Prostate gland (tissue), 2 donors: Measurements from ENCODE around the gene SLIT3. TPM values are rescaled to one million over a fixed set of nuclear protein-coding genes. Genes with fewer than 3 reads are reported as not detected.

Experiments
- DNase-seq: peaks from one replicate; pipeline ENCODE4 v3.0.0-alpha.2; 2019; ENCODE audit warnings: low spot score
- H3K27ac ChIP-seq, 2 donors: fragments of 200-600 bp; sonication (generic); 2 replicates each; pipeline ENCODE4 v1.5.1; 2017 to 2019
- H3K27me3 ChIP-seq: fragments of 200-600 bp; sonication (generic); replicated peaks from 2 replicates; pipeline ENCODE4 v1.5.1; 2019; ENCODE audit not compliant: insufficient read depth
- H3K36me3 ChIP-seq, 2 donors: fragments of 200-600 bp; sonication (generic); 1 replicate in 1 of 2; 2 replicates in 1 of 2; pipeline versions ENCODE4 v1.5.1 to v1.8.1; 2017 to 2019
- H3K4me1 ChIP-seq: fragments of 200-600 bp; sonication (generic); replicated peaks from 2 replicates; pipeline ENCODE4 v1.5.1; 2019
- H3K4me3 ChIP-seq, 2 donors: fragments of 200-600 bp; sonication (generic); 2 replicates each; pipeline ENCODE4 v1.5.1; 2017 to 2019
- H3K9me3 ChIP-seq: fragments of 200-600 bp; sonication (generic); 2 replicates; pipeline ENCODE4 v1.5.1; 2017
- POLR2A ChIP-seq: fragments of 450-650 bp; IDR thresholded peaks from one replicate; pipeline ENCODE4 v1.6.1; 2016; ENCODE audit warnings: antibody characterized with exemption, mild to moderate bottlenecking
- POLR2AphosphoS5 ChIP-seq: sonication (generic); formaldehyde crosslinking; IDR thresholded peaks from one replicate; pipeline ENCODE4 v1.6.1; 2017; ENCODE audit warnings: antibody characterized with exemption
- WGBS: methylation state at CpG from one replicate; pipeline ENCODE4 v1.1.5; 2018; 5-methylcytosine and 5-hydroxymethylcytosine counted together
- intact Hi-C: fragments of 100-400 bp; cut with DNase I; formaldehyde crosslinking; loops from one replicate; pipeline ENCODE4 v1.14.2; 2022
- total RNA-seq, 2 donors: library from RNA; depleted of rRNA; stranded (reverse); fragments of >200 nt; gene quantifications; one replicate each; pipeline ENCODE4 v1.1.0, GENCODE V29; 2016
- TF ChIP-seq, protein P1 (sequence below), 4 experiments: fragments of 200-600 bp in 2 of 4; fragments of 450-650 bp in 2 of 4; sonication (generic) in 2 of 4; IDR thresholded peaks; 1 replicate in 3 of 4; 2 replicates in 1 of 4; pipeline ENCODE4 v1.5.1; 2016 to 2019; ENCODE audit warnings: antibody characterized with exemption in 4 of 4, mild to moderate bottlenecking in 2 of 4, moderate library complexity in 2 of 4

The SLIT3 gene
- total RNA-seq, 2 donors from 2014 or later = 8.3 TPM

DNA sequence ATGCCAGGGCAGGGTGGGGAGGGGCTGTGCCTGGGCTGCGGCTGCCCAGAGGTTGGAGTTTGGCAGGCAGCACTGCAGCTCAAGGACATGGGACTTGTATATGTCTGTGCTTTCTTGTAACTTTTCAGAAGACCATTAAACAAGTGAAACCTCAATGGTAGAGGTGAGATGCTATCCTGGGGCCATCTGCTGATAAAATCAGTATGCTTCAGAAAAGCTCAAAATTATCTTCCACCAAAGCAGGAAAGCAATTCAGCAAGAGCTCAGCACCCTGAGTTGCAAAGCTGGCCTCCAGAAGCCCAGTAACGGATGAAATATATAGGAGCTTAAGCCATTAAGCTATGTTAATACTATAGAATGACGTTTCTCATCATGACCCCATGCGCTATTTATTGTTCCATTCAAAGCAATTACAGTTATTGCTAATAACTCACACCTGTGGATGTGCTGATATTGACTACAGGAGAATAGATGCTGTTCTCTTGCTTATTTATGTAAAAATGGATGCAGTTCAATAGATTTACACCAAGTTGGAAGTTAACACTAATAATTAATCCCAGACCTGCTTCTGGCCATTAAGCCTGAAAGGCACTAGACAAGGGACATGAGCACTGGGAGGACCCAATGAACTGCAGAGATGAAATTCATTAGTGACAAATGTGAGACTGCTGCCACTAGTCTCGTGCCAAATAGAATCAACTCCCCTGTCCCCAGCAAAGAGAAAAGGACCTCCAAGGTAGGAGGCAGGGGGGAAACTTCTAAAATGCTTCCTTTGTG, 405.5 kb downstream of the SLIT3 start:
- Histone ChIP-seq H3K27me3 (no peaks in the 10 kb centered on the region), H3K4me3 (no peak overlapping the region), H3K27ac (no peak overlapping the region), H3K9me3 (no peaks in the 10 kb centered on the region), H3K36me3 (no peaks in the 10 kb centered on the region), H3K4me1 (no peaks in the 10 kb centered on the region)
- 88% methylated on average over 5 of the region's 5 CpGs for WGBS
- intact Hi-C loops = no loop called here
- DNase-seq = no peak
- TF ChIP-seq POLR2A (no peak), POLR2AphosphoS5 (no peak)
- TF ChIP-seq, protein P1, sequence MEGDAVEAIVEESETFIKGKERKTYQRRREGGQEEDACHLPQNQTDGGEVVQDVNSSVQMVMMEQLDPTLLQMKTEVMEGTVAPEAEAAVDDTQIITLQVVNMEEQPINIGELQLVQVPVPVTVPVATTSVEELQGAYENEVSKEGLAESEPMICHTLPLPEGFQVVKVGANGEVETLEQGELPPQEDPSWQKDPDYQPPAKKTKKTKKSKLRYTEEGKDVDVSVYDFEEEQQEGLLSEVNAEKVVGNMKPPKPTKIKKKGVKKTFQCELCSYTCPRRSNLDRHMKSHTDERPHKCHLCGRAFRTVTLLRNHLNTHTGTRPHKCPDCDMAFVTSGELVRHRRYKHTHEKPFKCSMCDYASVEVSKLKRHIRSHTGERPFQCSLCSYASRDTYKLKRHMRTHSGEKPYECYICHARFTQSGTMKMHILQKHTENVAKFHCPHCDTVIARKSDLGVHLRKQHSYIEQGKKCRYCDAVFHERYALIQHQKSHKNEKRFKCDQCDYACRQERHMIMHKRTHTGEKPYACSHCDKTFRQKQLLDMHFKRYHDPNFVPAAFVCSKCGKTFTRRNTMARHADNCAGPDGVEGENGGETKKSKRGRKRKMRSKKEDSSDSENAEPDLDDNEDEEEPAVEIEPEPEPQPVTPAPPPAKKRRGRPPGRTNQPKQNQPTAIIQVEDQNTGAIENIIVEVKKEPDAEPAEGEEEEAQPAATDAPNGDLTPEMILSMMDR (IDR thresholded peaks at IDR 0.05) = no peak

DNA sequence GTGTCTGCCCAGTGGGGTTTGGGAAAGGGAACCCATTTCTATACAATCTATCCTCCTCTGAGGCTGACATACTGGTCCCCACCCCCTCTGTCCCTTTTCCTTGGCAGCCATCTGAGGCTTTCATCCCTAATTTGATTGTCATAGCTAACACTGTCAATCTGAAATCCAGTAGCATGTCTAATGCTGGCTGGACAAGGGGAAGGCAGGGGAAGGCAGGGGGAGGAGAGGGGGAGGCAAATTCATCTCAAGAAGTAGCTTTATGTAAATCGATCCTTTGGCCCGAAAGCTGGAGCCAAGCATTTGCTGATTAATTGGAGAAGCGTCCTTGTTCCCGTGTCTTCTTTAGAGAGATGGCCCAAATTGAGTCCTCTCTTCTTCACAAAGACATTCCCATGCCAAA, 407.7 kb downstream of the SLIT3 start:
- intact Hi-C loops = no loop called here
- Histone ChIP-seq H3K4me3 (no peak overlapping the region), H3K9me3 (no peaks in the 10 kb centered on the region), H3K4me1 (no peaks in the 10 kb centered on the region), H3K36me3 (no peaks in the 10 kb centered on the region), H3K27me3 (no peaks in the 10 kb centered on the region), H3K27ac (no peak overlapping the region)
- no peak for DNase-seq
- no peak for TF ChIP-seq POLR2A
- TF ChIP-seq, protein P1 (IDR thresholded peaks at IDR 0.05) = no peak
- TF ChIP-seq POLR2AphosphoS5 = no peak
- 87% methylated on average over 4 of the region's 4 CpGs for WGBS

DNA sequence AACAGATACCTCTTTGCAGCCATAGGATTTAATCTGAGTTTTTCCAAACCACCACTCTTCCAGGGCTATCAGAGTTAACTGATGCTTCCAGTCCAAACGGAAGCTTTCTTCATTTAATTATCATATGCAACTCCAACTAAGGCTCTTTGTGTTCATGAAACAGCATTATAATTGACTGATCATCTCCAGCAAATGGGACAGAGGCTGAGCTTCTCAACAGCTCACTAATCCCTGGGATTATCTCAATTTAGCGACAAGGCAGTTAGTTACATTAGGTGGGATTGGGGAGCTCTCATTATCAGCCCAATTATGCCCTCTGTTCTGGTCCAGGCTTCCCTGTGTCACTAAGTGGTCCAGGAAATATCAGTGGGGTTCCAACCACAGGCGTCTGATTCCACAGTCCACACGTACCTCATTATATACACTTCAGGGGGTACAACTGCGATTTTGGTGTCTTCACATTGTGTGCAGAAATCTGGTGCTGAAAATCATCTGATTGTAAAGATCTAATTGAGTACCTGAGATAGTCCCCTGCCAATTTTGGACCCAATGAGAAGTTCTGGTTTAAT, 408.2 kb downstream of the SLIT3 start:
- intact Hi-C loops = no loop called here
- H3K27ac ChIP-seq = no peak overlapping the region
- DNase-seq = no peak
- H3K4me3 ChIP-seq = no peak overlapping the region
- no peaks in the 10 kb centered on the region for H3K36me3 ChIP-seq
- no peaks in the 10 kb centered on the region for H3K4me1 ChIP-seq
- WGBS = 89% methylated on average over 5 of the region's 5 CpGs
- H3K27me3 ChIP-seq = no peaks in the 10 kb centered on the region
- TF ChIP-seq POLR2A = no peak
- TF ChIP-seq, protein P1 (IDR thresholded peaks at IDR 0.05) = no peak
- no peak for TF ChIP-seq POLR2AphosphoS5
- no peaks in the 10 kb centered on the region for H3K9me3 ChIP-seq

DNA sequence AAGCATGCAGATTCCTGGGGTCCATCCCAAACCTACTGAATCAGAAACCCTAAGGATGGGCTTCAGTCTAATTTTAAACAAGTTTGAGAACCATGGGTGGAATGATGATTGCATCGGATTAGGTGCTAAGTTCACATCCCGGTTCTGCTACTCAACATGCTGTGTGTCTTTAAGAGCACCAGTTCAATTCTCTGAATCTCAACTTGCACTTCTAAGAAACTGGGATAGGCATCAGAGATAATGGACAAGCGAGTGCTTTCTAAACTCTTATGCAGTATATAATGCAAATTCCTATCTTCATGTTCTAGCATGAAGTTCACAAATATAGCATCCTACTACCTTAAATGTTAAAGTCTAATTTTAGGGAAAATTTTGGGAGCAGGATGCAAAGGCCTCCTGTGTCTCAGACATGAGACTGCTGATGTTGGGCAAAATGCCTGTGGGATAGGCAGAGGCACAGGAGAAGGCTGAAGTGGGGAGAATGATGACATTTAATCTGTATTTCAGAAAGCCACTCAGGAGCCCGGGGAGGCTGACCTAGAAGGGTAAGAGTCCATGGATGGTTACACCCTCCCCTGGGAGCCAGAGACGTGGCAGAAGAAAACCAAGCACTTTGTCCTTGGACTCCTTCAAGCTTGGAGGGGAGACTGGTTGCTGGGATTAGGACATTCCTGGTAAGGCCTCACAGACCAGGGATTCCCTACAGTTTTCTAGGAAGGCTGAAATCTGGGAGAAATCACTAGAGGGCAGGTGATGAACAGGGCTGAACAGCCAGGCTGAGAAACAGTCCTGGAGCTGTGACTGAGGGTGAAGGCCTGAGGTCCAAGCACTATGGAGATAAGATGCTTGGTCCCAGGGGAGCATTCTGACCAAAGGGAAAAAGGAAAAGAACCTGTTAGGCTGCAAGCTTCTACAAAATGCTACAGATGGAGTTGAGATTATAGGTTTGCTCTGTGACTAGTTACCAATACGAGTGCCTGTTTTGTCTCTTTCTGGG, 409.8 kb downstream of the SLIT3 start:
- WGBS = 87% methylated on average over 6 of the region's 6 CpGs
- Histone ChIP-seq H3K4me3 (no peak overlapping the region), H3K27me3 (no peaks in the 10 kb centered on the region), H3K36me3 (no peaks in the 10 kb centered on the region), H3K27ac (no peak overlapping the region), H3K4me1 (no peaks in the 10 kb centered on the region), H3K9me3 (no peaks in the 10 kb centered on the region)
- no peak for DNase-seq
- intact Hi-C loops = no loop called here
- TF ChIP-seq POLR2AphosphoS5 = no peak
- TF ChIP-seq, protein P1 (IDR thresholded peaks at IDR 0.05) = no peak
- TF ChIP-seq POLR2A = no peak
